Measurements from ENCODE around the gene TSPAN18. TPM values are rescaled to one million over a fixed set of nuclear protein-coding genes. Genes with fewer than 3 reads are reported as not detected.

TSPAN18 gene
- total RNA-seq, 4 donors from 2014 or later: 0.95 to 4.5 (median 2.3) TPM

GRCh38 chr11:44938066-44938691 lies 211.4 kb downstream of the TSPAN18 start:
- no peak overlapping the region for H3K4me3 ChIP-seq (ENCODE audit: low read depth, poor library complexity, severe bottlenecking)
- intact Hi-C loops (cut with DNase I; ENCODE audit: low total_unique reads): no loop called here
- TF ChIP-seq CTCF (IDR thresholded peaks at IDR 0.05) (no peak), POLR2A (IDR thresholded peaks at IDR 0.05) (no peak)
- DNase-seq (ENCODE audit: low spot score in 2 of 2): no peak
- WGBS, 2 donors: 83 to 88% methylated on average over 18 to 19 of the region's 19 CpGs

GRCh38 chr11:44939673-44940395 lies 213.1 kb downstream of the TSPAN18 start:
- H3K4me3 ChIP-seq (ENCODE audit: low read depth, poor library complexity, severe bottlenecking): no peak overlapping the region
- intact Hi-C loops (cut with DNase I; ENCODE audit: low total_unique reads): no loop called here
- WGBS, 2 donors: 73 to 74% methylated on average over 22 of the region's 22 CpGs

GRCh38 chr11:44940404-44940803 lies 213.6 kb downstream of the TSPAN18 start:
- no peak for DNase-seq (ENCODE audit: low spot score in 2 of 2)
- TF ChIP-seq CTCF (IDR thresholded peaks at IDR 0.05) (no peak), POLR2A (IDR thresholded peaks at IDR 0.05) (no peak)
- no peak overlapping the region for H3K4me3 ChIP-seq (ENCODE audit: low read depth, poor library complexity, severe bottlenecking)
- intact Hi-C loops (cut with DNase I; ENCODE audit: low total_unique reads): no loop called here
- 45 to 49% methylated on average over 7 of the region's 7 CpGs for WGBS, 2 donors

More at GRCh38 chr11:44939673-44940395, 213.1 kb downstream of the TSPAN18 start:
- no peak for DNase-seq (ENCODE audit: low spot score in 2 of 2)
- no peak for TF ChIP-seq CTCF (IDR thresholded peaks at IDR 0.05)
- TF ChIP-seq POLR2A (IDR thresholded peaks at IDR 0.05): no peak

GRCh38 chr11:44940835-44941234 lies 214.1 kb downstream of the TSPAN18 start:
- intact Hi-C loops (cut with DNase I; ENCODE audit: low total_unique reads): no loop called here
- DNase-seq (ENCODE audit: low spot score in 2 of 2): no peak
- TF ChIP-seq CTCF (IDR thresholded peaks at IDR 0.05) (no peak), POLR2A (IDR thresholded peaks at IDR 0.05) (no peak)
- 90 to 92% methylated on average over 9 of the region's 9 CpGs for WGBS, 2 donors
- no peak overlapping the region for H3K4me3 ChIP-seq (ENCODE audit: low read depth, poor library complexity, severe bottlenecking)

GRCh38 chr11:44941259-44942021 lies 214.7 kb downstream of the TSPAN18 start:
- no peak for DNase-seq (ENCODE audit: low spot score in 2 of 2)
- intact Hi-C loops (cut with DNase I; ENCODE audit: low total_unique reads): no loop called here
- no peak overlapping the region for H3K4me3 ChIP-seq (ENCODE audit: low read depth, poor library complexity, severe bottlenecking)
- TF ChIP-seq POLR2A (IDR thresholded peaks at IDR 0.05): no peak
- TF ChIP-seq CTCF (IDR thresholded peaks at IDR 0.05): no peak
- WGBS, 2 donors: 66 to 80% methylated on average over 12 of the region's 12 CpGs
